Kidney (tissue), 22 donors: Measurements from ENCODE around the gene TATDN3. TPM values are rescaled to one million over a fixed set of nuclear protein-coding genes. Genes with fewer than 3 reads are reported as not detected.

Experiments
- DNase-seq, 5 donors: peaks; one replicate each; pipeline ENCODE4 v3.0.0-alpha.2; 2013 to 2020
- FAIRE-seq: peaks from 2 replicates; lab custom pipeline; 2012; peaks lifted over from hg19 to GRCh38; lab: Jason Lieb, UNC
- H3K27ac ChIP-seq, 2 donors: one replicate each; pipeline ENCODE4 v1.7.0; 2013; ENCODE audit warnings: low read depth in 2 of 2, low read length in 2 of 2, inconsistent platforms in 1 of 2
- H3K27me3 ChIP-seq: one replicate; pipeline ENCODE4 v1.7.1; 2013; ENCODE audit warnings: low read length, inconsistent platforms; ENCODE audit not compliant: control insufficient read depth, insufficient read depth
- H3K36me3 ChIP-seq, 3 donors: one replicate each; pipeline versions ENCODE4 v1.7.0 to v1.7.1; 2013; ENCODE audit warnings: low read length in 3 of 3, control low read depth in 1 of 3, inconsistent platforms in 1 of 3; ENCODE audit not compliant: insufficient read depth in 3 of 3, control insufficient read depth in 2 of 3
- H3K4me1 ChIP-seq, 3 donors: one replicate each; pipeline versions ENCODE4 v1.7.0 to v1.7.1; 2013; ENCODE audit warnings: low read length in 3 of 3, inconsistent platforms in 1 of 3, low read depth in 1 of 3; ENCODE audit not compliant: control insufficient read depth in 2 of 3, insufficient read depth in 2 of 3
- H3K4me3 ChIP-seq, 3 donors: one replicate each; pipeline versions ENCODE4 v1.7.0 to v1.8.1; 2013; ENCODE audit warnings: low read length in 3 of 3, control low read depth in 1 of 3, inconsistent platforms in 1 of 3
- H3K9ac ChIP-seq, 3 donors: one replicate each; pipeline versions ENCODE4 v1.7.0 to v1.7.1; 2013; ENCODE audit warnings: low read length in 3 of 3, control low read depth in 1 of 3, inconsistent platforms in 1 of 3
- H3K9me3 ChIP-seq, 3 donors: one replicate each; pipeline versions ENCODE4 v1.7.0 to v1.7.1; 2013; ENCODE audit warnings: low read length in 3 of 3, control low read depth in 1 of 3, inconsistent platforms in 1 of 3; ENCODE audit not compliant: control insufficient read depth in 2 of 3, insufficient read depth in 1 of 3
- CTCF ChIP-seq: IDR thresholded peaks from 3 replicates; pipeline ENCODE4 v1.5.1; 2012; ENCODE audit warnings: mild to moderate bottlenecking, moderate library complexity, borderline replicate concordance; ENCODE audit not compliant: insufficient read depth; ENCODE audit errors: extremely low read depth
- intact Hi-C: fragments of 100-400 bp; cut with DNase I; formaldehyde crosslinking; loops from one replicate; pipeline ENCODE4 v1.11.1; 2022
- long read RNA-seq, 10 donors: library from polyadenylated mRNA in 1 of 10; unstranded in 1 of 10; transcript quantifications; one replicate each; pipeline ENCODE4 v2.0.0 and lab custom pipeline, GENCODE V29; 2021 to 2026
- polyA plus RNA-seq: library from polyadenylated mRNA; stranded (reverse); fragments of 350-450 nt; fragmentation: Illumina TruSeq; extraction: RNeasy Lipid Tissue Mini Kit (QIAGEN cat#74804); gene quantifications from one replicate; pipeline ENCODE4 v1.2.3, GENCODE V29; 2014; ENCODE audit warnings: low read depth, low replicate concordance; ENCODE audit not compliant: insufficient read depth
- total RNA-seq: library from RNA; stranded (reverse); fragmentation: NEBNext Ultra II Directional; extraction: Animal tissue kit (Norgen Biotek cat#: 25700); gene quantifications from one replicate; pipeline ENCODE4 v1.2.1, GENCODE V29; 2021
- donor health status: control.
- donor health status: control.
- donor health status: control.
- donor health status: control.
- donor health status: control.
- donor health status: DM: yes; HTN: yes; CAD: no.
- donor health status: Normal renal cell carcinoma (clear cell type).

Gene TATDN3
- total RNA-seq (18.6 TPM), polyA plus RNA-seq (19.5 TPM)
- long read RNA-seq, donor 1, partial matches to known transcripts, result 0 of 4 reads
- long read RNA-seq, donor 1, other reads (novel, unspliced or antisense), result 0 of 4 reads
- long read RNA-seq, donor 2, partial matches to known transcripts, result 0 of 3 reads
- long read RNA-seq, donor 2, other reads (novel, unspliced or antisense), result 0 of 3 reads
- long read RNA-seq, donor 3, transcript TATDN3-201 (10 exons, 2,321 nt), result major isoform, 5 of 25 reads
- long read RNA-seq, donor 3, partial matches to known transcripts, result 14 of 25 reads
- long read RNA-seq, donor 3, other reads (novel, unspliced or antisense), result 0 of 25 reads
- long read RNA-seq, donor 4, transcript TATDN3-202 (10 exons, 2,389 nt), result major isoform, 5 of 8 reads
- long read RNA-seq, donor 4, partial matches to known transcripts, result 0 of 8 reads
- long read RNA-seq, donor 4, other reads (novel, unspliced or antisense), result 0 of 8 reads
- long read RNA-seq, donor 5, partial matches to known transcripts, result 0 of 2 reads
- long read RNA-seq, donor 5, other reads (novel, unspliced or antisense), result 0 of 2 reads
- long read RNA-seq, donor 6, transcript TATDN3-202 (10 exons, 2,389 nt), result major isoform, 5 of 10 reads
- long read RNA-seq, donor 6, partial matches to known transcripts, result 0 of 10 reads
- long read RNA-seq, donor 6, other reads (novel, unspliced or antisense), result 0 of 10 reads
- long read RNA-seq, donor 7, transcript TATDN3-201 (10 exons, 2,321 nt), result major isoform, 12 of 30 reads
- long read RNA-seq, donor 7, transcript TATDN3-202 (10 exons, 2,389 nt), result minor isoform, 11 of 30 reads
- long read RNA-seq, donor 7, partial matches to known transcripts, result 1 of 30 reads
- long read RNA-seq, donor 7, other reads (novel, unspliced or antisense), result 5 of 30 reads
- long read RNA-seq, donor 8, partial matches to known transcripts, result 0 of 5 reads
- long read RNA-seq, donor 8, other reads (novel, unspliced or antisense), result 0 of 5 reads
- long read RNA-seq, donor 9, partial matches to known transcripts, result 0 of 2 reads
- long read RNA-seq, donor 9, other reads (novel, unspliced or antisense), result 0 of 2 reads
- long read RNA-seq, donor 10, partial matches to known transcripts, result 14 of 19 reads
- long read RNA-seq, donor 10, other reads (novel, unspliced or antisense), result 0 of 19 reads

DNA sequence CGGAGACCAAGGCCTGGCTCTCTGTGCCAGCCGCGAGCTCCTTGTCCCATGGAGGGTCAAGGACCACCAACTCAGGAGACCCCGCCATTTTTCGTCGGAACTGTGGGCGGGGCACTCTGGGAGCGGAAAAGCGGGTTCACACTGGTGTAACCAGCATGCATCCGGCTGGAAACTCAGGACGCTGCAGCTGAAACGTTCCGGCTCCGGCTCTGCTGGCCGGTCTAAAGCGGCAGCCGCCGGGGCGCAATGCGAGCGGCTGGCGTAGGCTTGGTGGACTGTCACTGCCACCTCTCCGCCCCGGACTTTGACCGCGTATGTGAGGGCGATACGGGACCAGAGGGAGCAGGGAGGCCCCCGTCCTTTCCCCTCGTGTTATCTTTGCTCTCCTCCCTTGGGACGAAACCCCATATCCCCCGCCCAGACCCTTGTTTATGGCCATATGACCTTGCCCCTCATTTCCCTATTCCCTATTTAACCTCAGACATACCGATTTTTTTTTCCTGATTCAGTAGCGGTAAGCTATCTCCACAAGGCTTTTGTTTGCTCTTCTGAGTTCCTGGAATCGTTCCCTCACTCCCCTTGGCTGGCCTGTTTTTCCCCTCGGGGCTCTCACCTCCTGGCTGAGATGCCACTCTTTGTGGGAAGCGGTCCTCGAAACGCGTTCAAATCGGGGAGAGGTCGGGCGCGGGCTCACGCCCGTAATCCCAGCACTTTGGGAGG is at the start of gene TATDN3, which contains the start of gene NSL1:
Gene TATDN3, plus strand, starts transcription at position 219 of the 720 bp plus-strand sequence. Its CDS starts 28 bp downstream, at position 247.
Gene NSL1, minus strand, starts transcription at position 102 of the 720 bp plus-strand sequence. Its CDS starts 14 bp downstream, at position 88.
- H3K4me1 ChIP-seq, result no peaks in the 10 kb centered on the region
- no peak for FAIRE-seq
- intact Hi-C loops, result no loop called here

DNA sequence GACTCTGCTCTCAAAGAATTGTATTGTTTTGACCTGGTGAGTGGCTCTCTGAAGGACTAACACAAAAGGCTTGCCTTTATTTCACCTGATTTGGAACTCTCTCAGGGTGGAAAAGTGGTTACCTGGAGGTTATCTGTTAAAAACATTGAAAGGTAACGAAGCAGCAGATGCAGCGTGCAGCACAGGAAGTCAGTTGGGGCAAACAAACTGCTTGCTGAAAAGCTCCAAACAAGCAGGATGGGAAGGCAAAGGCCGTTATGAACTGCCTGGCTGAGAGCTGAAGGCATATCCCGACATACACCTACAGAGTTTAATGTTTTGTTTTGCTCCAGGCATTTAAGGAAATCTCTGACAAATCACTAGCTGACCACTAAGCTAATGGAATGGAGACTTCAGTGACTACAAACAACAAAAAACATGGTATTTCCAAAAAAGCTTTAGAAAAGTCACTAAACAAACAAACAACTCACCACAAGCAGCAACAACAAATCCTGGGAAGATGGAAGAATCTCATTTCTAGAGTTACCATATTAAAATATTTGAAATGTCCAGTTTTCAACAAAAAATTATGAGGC is 47.7 kb upstream of the TATDN3 start:
- intact Hi-C loops, result no loop called here
- Histone ChIP-seq H3K9me3 (no peaks in the 10 kb centered on the region), H3K4me3 (no peak overlapping the region), H3K9ac (no peak overlapping the region), H3K27me3 (no peaks in the 10 kb centered on the region), H3K4me1 (no peaks in the 10 kb centered on the region), H3K36me3 (no peaks in the 10 kb centered on the region), H3K27ac (no peak overlapping the region)
- no peak for FAIRE-seq
- TF ChIP-seq CTCF, result no peak
- no peak for DNase-seq

More for the DNA sequence above, at the start of gene TATDN3, which contains the start of gene NSL1:
- H3K27me3 ChIP-seq, result no peaks in the 10 kb centered on the region
- peak; percentile 96 to 98 (median 97) for DNase-seq
- H3K9me3 ChIP-seq, result no peaks in the 10 kb centered on the region
- peak within 1 kb of the TSS; percentile 90 to 99 (median 95) for H3K9ac ChIP-seq
- peak within 1 kb of the TSS; percentile 91 to 94 for H3K27ac ChIP-seq
- no peak for TF ChIP-seq CTCF
- peak within 1 kb of the TSS; percentile 94 to 99 (median 97) for H3K4me3 ChIP-seq
- peaks cover 0 to 5% (median 2%) of the 10 kb centered on the region in 3 donors for H3K36me3 ChIP-seq

DNA sequence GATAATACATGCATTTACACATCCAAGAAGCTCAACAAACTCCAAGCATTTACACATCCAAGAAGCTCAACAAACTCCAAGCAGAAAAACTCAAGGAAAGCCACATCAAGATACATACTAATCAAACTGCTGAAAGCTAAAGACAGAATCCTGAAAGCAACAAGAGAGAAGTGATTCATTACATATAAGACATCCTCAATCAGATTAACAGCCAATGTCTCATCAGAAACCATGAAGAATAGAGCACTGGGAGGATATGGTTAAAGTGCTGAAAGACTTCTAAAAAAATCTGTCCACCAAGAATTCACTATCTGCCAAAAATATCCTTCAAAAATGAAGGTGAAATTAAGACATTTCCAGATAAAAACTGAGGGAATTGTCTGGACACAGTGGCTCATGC is 46.4 kb upstream of the TATDN3 start:
- Histone ChIP-seq H3K4me1 (peaks cover 0 to 5% (median 2%) of the 10 kb centered on the region in 3 donors), H3K9me3 (no peaks in the 10 kb centered on the region), H3K27me3 (no peaks in the 10 kb centered on the region), H3K36me3 (no peaks in the 10 kb centered on the region), H3K9ac (no peak overlapping the region), H3K4me3 (no peak overlapping the region), H3K27ac (no peak overlapping the region)
- FAIRE-seq, result no peak
- DNase-seq, result no peak
- intact Hi-C loops, result no loop called here
- no peak for TF ChIP-seq CTCF
